PFSK-1 (cell line): Measurements from ENCODE around the gene HOXC12.

ENCODE experiments used
- FOXP2 ChIP-seq: optimal IDR thresholded peaks from 2 replicates; pipeline ENCODE3; 2011; ENCODE audit warnings: borderline replicate concordance, control low read depth, inconsistent platforms; ENCODE audit not compliant: insufficient read depth; ENCODE audit errors: extremely low read length, extremely low read depth
- POLR2AphosphoS5 ChIP-seq: IDR thresholded peaks from 2 replicates; pipeline ENCODE4 v1.6.1; 2012; ENCODE audit warnings: low read depth, mild to moderate bottlenecking, control low read depth, low read length, moderate library complexity
- REST ChIP-seq, 2 experiments: IDR thresholded peaks; 2 replicates each; pipeline versions ENCODE4 v1.6.1 to v1.8.0; 2011 to 2012; ENCODE audit warnings: low read depth in 2 of 2, low read length in 2 of 2, control low read depth in 1 of 2, inconsistent platforms in 1 of 2, mild to moderate bottlenecking in 1 of 2, moderate library complexity in 1 of 2; ENCODE audit not compliant: insufficient read depth in 1 of 2
- SIN3A ChIP-seq: IDR thresholded peaks from 2 replicates; pipeline ENCODE4 v1.6.1; 2012; ENCODE audit warnings: mild to moderate bottlenecking, low read length, moderate library complexity, borderline replicate concordance; ENCODE audit not compliant: insufficient read depth
- TAF1 ChIP-seq: IDR thresholded peaks from 2 replicates; pipeline ENCODE4 v1.6.1; 2012; ENCODE audit warnings: low read length, control low read depth, borderline replicate concordance; ENCODE audit not compliant: insufficient read depth

Gene HOXC12

GRCh38 chr12:53981634-53982565 lies 27.2 kb downstream of the HOXC12 start:
- TF ChIP-seq SIN3A (no peak), TAF1 (no peak), FOXP2 (no peak), REST (IDR thresholded peaks at IDR 0.05; ENCODE audit: insufficient read depth in 1 of 2, low read depth in 2 of 2, low read length in 2 of 2) (no peak), POLR2AphosphoS5 (no peak)

GRCh38 chr12:53982648-53983567 lies 28.2 kb downstream of the HOXC12 start:
- TF ChIP-seq REST (IDR thresholded peaks at IDR 0.05; ENCODE audit: insufficient read depth in 1 of 2, low read depth in 2 of 2, low read length in 2 of 2) (no peak), POLR2AphosphoS5 (no peak), SIN3A (no peak), FOXP2 (no peak), TAF1 (no peak)

- TF ChIP-seq TAF1: no peak
- no peak for TF ChIP-seq REST (IDR thresholded peaks at IDR 0.05; ENCODE audit: insufficient read depth in 1 of 2, low read depth in 2 of 2, low read length in 2 of 2)
- no peak for TF ChIP-seq SIN3A
- no peak for TF ChIP-seq FOXP2
- TF ChIP-seq POLR2AphosphoS5: no peak
Observed at GRCh38 chr12:53983568-53983949, 28.9 kb downstream of the HOXC12 start.

- TF ChIP-seq REST (IDR thresholded peaks at IDR 0.05; ENCODE audit: insufficient read depth in 1 of 2, low read depth in 2 of 2, low read length in 2 of 2) (no peak), SIN3A (no peak), POLR2AphosphoS5 (no peak), FOXP2 (no peak), TAF1 (no peak)
Observed at GRCh38 chr12:53983950-53984572, 29.4 kb downstream of the HOXC12 start.
